Right cardiac atrium (tissue), 5 donors: Measurements from ENCODE around the gene DEFB129. TPM values are rescaled to one million over a fixed set of nuclear protein-coding genes. Genes with fewer than 3 reads are reported as not detected.

ENCODE experiments used
- ATAC-seq, 2 donors: fragments of 200-7000 bp; cut with Tn5 transposase; one replicate each; pipeline versions ENCODE4 v1.8.0 to v1.9.1; 2020; ENCODE audit warnings: moderate library complexity in 2 of 2, mild to moderate bottlenecking in 1 of 2
- DNase-seq, 3 donors: peaks; one replicate each; pipeline ENCODE4 v3.0.0-alpha.2; 2020
- H3K27ac ChIP-seq: one replicate; pipeline ENCODE4 v1.5.1; 2013; ENCODE audit warnings: mild to moderate bottlenecking, low read length, control low read depth, moderate library complexity
- H3K27me3 ChIP-seq: one replicate; pipeline ENCODE4 v1.6.1; 2013; ENCODE audit not compliant: control insufficient read depth, insufficient read depth
- H3K4me1 ChIP-seq: one replicate; pipeline ENCODE4 v1.6.1; 2013; ENCODE audit warnings: low read length; ENCODE audit not compliant: control insufficient read depth, insufficient read depth
- H3K4me3 ChIP-seq: one replicate; pipeline ENCODE4 v1.5.1; 2013; ENCODE audit warnings: low read length, control low read depth
- H3K9me3 ChIP-seq: one replicate; pipeline ENCODE4 v1.6.1; 2013; ENCODE audit warnings: low read length; ENCODE audit not compliant: control insufficient read depth
- WGBS: extraction: QIAGEN DNeasy Blood & Tissue Kit; methylation state at CpG from one replicate; pipeline ENCODE4 v1.1.7; 2013; 5-methylcytosine and 5-hydroxymethylcytosine counted together
- intact Hi-C, 4 donors: fragments of 100-400 bp; cut with DNase I; formaldehyde crosslinking; loops; one replicate each; pipeline versions ENCODE4 v1.11.0 to v1.14.0; 2022 to 2023
- polyA plus RNA-seq: library from polyadenylated mRNA; stranded (reverse); fragments of 200-250 nt; gene quantifications from one replicate; pipeline ENCODE4 v1.2.3, GENCODE V29; 2013
- total RNA-seq, 4 donors: library from RNA; stranded (reverse); fragmentation: NEBNext Ultra II Directional; extraction: Animal tissue kit (Norgen Biotek cat#: 25700); gene quantifications; one replicate each; pipeline ENCODE4 v1.2.1, GENCODE V29; 2021
- donor health status: healthy with polysubstance abuse.
- donor health status: DM: no; HTN: yes; CAD: no.
- donor health status: DM: no; HTN: no; CAD: no.
- donor health status: DM: no; HTN: yes; CAD: no; lungs with severe emphysema.
- donor health status: DM: yes; HTN: yes; CAD: no.

The DEFB129 gene
- total and polyA plus RNA-seq, 5 donors: not detected

- ATAC-seq (no peak), DNase-seq (no peak)
- no peaks in the 10 kb centered on the region for H3K9me3 ChIP-seq
- H3K4me3 ChIP-seq: no peak overlapping the region
- no peaks in the 10 kb centered on the region for H3K27me3 ChIP-seq
- H3K4me1 ChIP-seq: no peaks in the 10 kb centered on the region
- H3K27ac ChIP-seq: no peak overlapping the region
- intact Hi-C loops: loop anchor here in 1 of 4 donors (10.0 kb wide), 1 partner anchor 51 kb away; the partner anchor contains the start of gene SOX12
- 61% methylated on average over 3 of the region's 3 CpGs for WGBS
Measured at GRCh38 chr20:273884-274283, 46.8 kb downstream of the DEFB129 start.

GRCh38 chr20:275791-276190 is 48.7 kb downstream of the DEFB129 start:
- intact Hi-C loops: loop anchor here in 1 of 4 donors (10.0 kb wide), 1 partner anchor 49 kb away; the partner anchor contains the start of gene SOX12
- H3K27ac ChIP-seq: no peak overlapping the region
- H3K27me3 ChIP-seq: no peaks in the 10 kb centered on the region
- ATAC-seq (no peak), DNase-seq (no peak)
- no peak overlapping the region for H3K4me3 ChIP-seq
- WGBS: 95% methylated on average over 7 of the region's 7 CpGs
- H3K4me1 ChIP-seq: no peaks in the 10 kb centered on the region
- H3K9me3 ChIP-seq: no peaks in the 10 kb centered on the region

GRCh38 chr20:276620-277495 is 49.8 kb downstream of the DEFB129 start:
- no peak overlapping the region for H3K4me3 ChIP-seq

GRCh38 chr20:277496-277781 is 50.4 kb downstream of the DEFB129 start:
- intact Hi-C loops: loop anchor here in 1 of 4 donors (10.0 kb wide), 1 partner anchor 47 kb away; the partner anchor contains the start of gene SOX12
- DNase-seq (no peak), ATAC-seq (no peak)
- Histone ChIP-seq H3K9me3 (no peaks in the 10 kb centered on the region), H3K4me3 (no peak overlapping the region), H3K4me1 (no peaks in the 10 kb centered on the region), H3K27me3 (no peaks in the 10 kb centered on the region), H3K27ac (no peak overlapping the region)
- 24% methylated on average over 3 of the region's 3 CpGs for whole genome bisulfite sequencing

More at GRCh38 chr20:276620-277495, 49.8 kb downstream of the DEFB129 start:
- intact Hi-C loops: loop anchor here in 1 of 4 donors (10.0 kb wide), 1 partner anchor 48 kb away; the partner anchor contains the start of gene SOX12
- no peak for DNase-seq
- H3K27ac ChIP-seq: no peak overlapping the region
- 93% methylated on average over 12 of the region's 12 CpGs for WGBS
- no peaks in the 10 kb centered on the region for H3K9me3 ChIP-seq
- ATAC-seq: no peak
- no peaks in the 10 kb centered on the region for H3K27me3 ChIP-seq
- no peaks in the 10 kb centered on the region for H3K4me1 ChIP-seq

- H3K4me1 ChIP-seq: no peaks in the 10 kb centered on the region
- no peak for DNase-seq
- H3K4me3 ChIP-seq: no peak overlapping the region
- no peak for ATAC-seq
- intact Hi-C loops: loop anchor here in 1 of 4 donors (10.0 kb wide), 1 partner anchor 47 kb away; the partner anchor contains the start of gene SOX12
- H3K27ac ChIP-seq: no peak overlapping the region
- no peaks in the 10 kb centered on the region for H3K9me3 ChIP-seq
- H3K27me3 ChIP-seq: no peaks in the 10 kb centered on the region
- 81% methylated on average over 5 of the region's 5 CpGs for WGBS
Measured at GRCh38 chr20:278181-278580, 51.1 kb downstream of the DEFB129 start.

GRCh38 chr20:278607-279571 is 51.8 kb downstream of the DEFB129 start:
- H3K4me3 ChIP-seq: peak overlapping the region; percentile 4
- H3K4me1 ChIP-seq: no peaks in the 10 kb centered on the region
- intact Hi-C loops: loop anchor here in 1 of 4 donors (10.0 kb wide), 1 partner anchor 46 kb away; the partner anchor contains the start of gene SOX12
- no peak overlapping the region for H3K27ac ChIP-seq
- peak; percentile 59 to 81 (median 80) for DNase-seq
- H3K27me3 ChIP-seq: no peaks in the 10 kb centered on the region
- no peaks in the 10 kb centered on the region for H3K9me3 ChIP-seq
- WGBS: 53% methylated on average over 74 of the region's 88 CpGs
- ATAC-seq: peak; percentile 71 to 77

Other genes with a start within 250 kb of the DEFB129 start
- gene DEFB125, start 139.6 kb upstream of the DEFB129 start, total RNA-seq: not detected
- gene DEFB125, start 139.6 kb upstream of the DEFB129 start, polyA plus RNA-seq: not detected
- not detected for gene DEFB126, start 84.7 kb upstream of the DEFB129 start, total RNA-seq
- gene DEFB126, start 84.7 kb upstream of the DEFB129 start, polyA plus RNA-seq: not detected
- not detected for gene DEFB127, start 69.8 kb upstream of the DEFB129 start, total RNA-seq
- gene DEFB127, start 69.8 kb upstream of the DEFB129 start, polyA plus RNA-seq: not detected
- gene DEFB128, start 37.5 kb upstream of the DEFB129 start, total RNA-seq: not detected
- not detected for gene DEFB128, start 37.5 kb upstream of the DEFB129 start, polyA plus RNA-seq
- gene DEFB132, start 30.5 kb downstream of the DEFB129 start, total RNA-seq: not detected
- not detected for gene DEFB132, start 30.5 kb downstream of the DEFB129 start, polyA plus RNA-seq
- gene C20orf96, start 63.5 kb downstream of the DEFB129 start, total RNA-seq: 1 to 10 TPM; 4.8 to 9.1 (median 6.9) TPM
- 4.2 TPM for gene C20orf96, start 63.5 kb downstream of the DEFB129 start, polyA plus RNA-seq
- 10 to 100 TPM; 13.0 to 14.3 (median 13.9) TPM for gene ZCCHC3, start 70.3 kb downstream of the DEFB129 start, total RNA-seq
- 10.5 TPM for gene ZCCHC3, start 70.3 kb downstream of the DEFB129 start, polyA plus RNA-seq
- gene SOX12, start 98.3 kb downstream of the DEFB129 start, total RNA-seq: 10 to 100 TPM in 3 of 4 donors, 1 to 10 TPM in 1; 7.4 to 13.7 (median 11.8) TPM
- 5.1 TPM for gene SOX12, start 98.3 kb downstream of the DEFB129 start, polyA plus RNA-seq
- 10 to 100 TPM; 24.5 to 30.9 (median 24.8) TPM for gene NRSN2, start 119.9 kb downstream of the DEFB129 start, total RNA-seq
- 26.6 TPM for gene NRSN2, start 119.9 kb downstream of the DEFB129 start, polyA plus RNA-seq
- gene TRIB3, start 153.5 kb downstream of the DEFB129 start, total RNA-seq: 1 to 10 TPM in 1 of 4 donors, under 1 TPM in 3; 0.49 to 2.1 (median 0.66) TPM
- 1.0 TPM for gene TRIB3, start 153.5 kb downstream of the DEFB129 start, polyA plus RNA-seq
- 10 to 100 TPM; 42.1 to 52.4 (median 45.9) TPM for gene RBCK1, start 181.0 kb downstream of the DEFB129 start, total RNA-seq
- 48.0 TPM for gene RBCK1, start 181.0 kb downstream of the DEFB129 start, polyA plus RNA-seq
- 10 to 100 TPM; 24.3 to 26.5 (median 25.6) TPM for gene TBC1D20, start 235.3 kb downstream of the DEFB129 start, total RNA-seq
- 13.6 TPM for gene TBC1D20, start 235.3 kb downstream of the DEFB129 start, polyA plus RNA-seq